T-helper 22 cell (primary cell): ENCODE results near the gene CFAP91.

Experiments used
- DNase-seq: peaks from one replicate; pipeline ENCODE4 v3.0.0-alpha.2; 2020; ENCODE audit warnings: low read depth

CFAP91 gene

DNA sequence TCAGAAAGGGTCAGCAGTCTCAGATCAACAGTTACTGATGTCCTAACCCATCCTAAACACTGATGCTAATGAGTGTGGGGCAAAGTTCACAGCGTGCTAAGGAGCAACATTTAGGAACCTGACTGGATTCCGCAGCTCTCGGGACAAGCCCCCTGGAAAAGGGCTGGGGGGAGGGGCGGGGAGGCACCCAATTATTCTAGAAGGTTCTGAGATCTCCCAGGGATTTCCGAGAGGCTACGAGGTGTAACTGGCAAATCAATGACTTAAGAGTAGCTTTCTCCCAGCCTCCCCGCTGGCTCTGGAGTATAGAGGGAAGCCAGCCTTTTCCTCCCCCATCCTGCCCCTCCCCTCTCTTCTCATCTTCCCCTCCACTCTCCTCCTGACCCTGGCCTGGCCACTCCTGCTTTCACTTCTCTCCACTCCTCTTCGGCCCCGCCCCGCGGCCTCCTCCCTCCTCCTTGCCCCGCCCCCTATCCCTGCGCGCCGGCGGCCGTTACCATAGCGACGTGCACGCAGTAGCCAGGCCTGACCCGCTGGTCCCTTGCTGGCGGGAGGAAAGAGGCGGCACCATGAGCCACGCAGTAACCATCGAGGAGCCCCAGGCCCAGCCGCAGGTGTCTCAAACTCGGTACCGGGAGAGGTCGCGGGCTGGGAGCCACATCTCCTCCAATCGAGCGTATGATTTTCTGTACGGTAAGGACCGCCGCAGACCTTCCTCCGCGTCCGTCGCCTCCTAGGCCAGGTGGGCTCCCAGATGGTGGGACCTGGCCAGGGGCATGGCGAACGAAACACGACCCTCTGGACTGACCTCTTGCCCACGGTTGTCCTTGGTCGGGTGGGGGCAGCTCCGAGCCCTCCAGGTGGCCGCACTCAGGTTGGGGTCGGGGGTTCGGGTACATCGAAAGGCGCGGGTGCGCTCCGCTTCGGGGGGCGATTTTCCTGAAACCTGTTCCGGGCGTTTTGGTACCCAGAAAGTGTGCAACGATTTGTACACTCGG lies at the start of gene CFAP91:
Gene CFAP91, plus strand, starts transcription at position 493 of the 998 bp plus-strand sequence. Its CDS starts 77 bp downstream, at position 570.
- peak; percentile 74 for DNase-seq

DNA sequence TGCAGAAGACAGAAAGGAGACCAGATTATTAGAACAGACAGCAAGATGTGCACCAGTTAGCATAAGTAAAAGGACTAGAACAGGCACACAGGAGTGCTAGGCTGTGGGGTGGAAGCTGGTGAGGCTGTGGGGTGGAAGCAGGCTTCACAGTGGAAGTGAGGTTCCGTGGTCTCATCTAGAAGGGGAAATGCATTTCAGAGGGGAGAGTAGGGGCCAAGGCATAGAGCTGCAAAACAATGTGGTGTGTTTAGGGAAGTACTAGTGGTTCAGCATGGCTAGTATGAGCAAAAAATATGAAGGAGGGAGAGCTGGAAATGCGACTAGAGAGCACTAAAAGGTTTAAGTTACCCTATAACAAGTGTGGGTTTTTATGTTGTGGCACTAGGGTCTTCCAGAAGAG lies 48.9 kb upstream of the CFAP91 start:
- DNase-seq: no peak

DNA sequence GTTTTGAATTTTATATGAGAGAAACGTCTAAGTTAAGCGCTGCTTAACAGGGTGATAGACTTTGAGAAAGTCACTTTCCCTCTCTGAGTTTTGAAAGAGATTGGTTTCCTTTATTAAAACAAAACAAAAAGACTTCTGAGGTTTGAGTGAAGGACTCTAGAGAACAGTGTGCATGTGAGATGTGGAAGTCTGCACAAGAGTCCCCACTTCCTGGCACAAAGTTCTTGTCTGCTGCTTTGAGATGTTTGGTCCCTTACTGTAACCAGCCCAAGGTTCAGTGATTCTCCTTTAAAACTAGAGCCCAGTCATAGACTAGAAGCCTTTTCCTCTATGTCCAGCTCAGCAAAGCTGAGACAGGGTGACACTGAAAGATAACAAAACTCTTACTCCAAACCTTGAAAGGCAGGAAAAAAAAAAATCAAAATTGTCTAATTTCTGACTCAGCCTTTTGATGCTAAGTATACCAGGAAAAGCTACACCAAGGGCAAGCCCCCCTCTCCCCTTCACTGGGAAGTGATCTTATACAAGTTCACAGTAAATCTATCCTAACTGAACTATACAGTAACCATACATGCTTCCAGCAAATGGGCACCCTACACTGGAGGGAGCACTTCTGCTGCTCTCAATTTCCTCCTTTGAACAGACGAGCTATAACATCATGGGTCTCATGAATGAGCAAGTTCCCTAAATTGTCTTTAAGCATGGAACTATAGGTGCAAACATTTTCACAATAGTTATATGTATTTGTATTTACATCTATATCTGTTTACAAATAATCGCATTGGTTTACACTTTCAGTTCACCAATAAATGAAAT lies 44.7 kb upstream of the CFAP91 start:
- no peak for DNase-seq

DNA sequence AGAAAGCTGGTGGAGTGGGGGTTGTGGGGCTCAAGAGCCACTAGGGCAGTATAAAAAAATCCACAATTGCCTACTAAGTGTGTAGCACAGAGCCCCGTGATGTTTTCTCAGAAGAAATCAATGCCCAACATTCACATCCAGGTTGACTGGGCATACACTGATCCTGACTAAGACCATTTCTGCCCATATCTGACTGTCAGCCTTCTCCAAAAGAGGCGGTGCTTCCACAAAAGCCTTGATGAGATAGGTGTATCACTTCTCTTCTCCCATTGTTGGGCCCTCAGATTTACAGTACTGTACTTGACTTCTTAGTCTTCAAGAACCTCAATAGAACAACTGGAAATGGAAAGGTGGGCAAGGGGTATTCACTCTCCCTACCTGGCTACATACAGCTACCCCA lies 43.8 kb upstream of the CFAP91 start:
- DNase-seq: no peak

DNA sequence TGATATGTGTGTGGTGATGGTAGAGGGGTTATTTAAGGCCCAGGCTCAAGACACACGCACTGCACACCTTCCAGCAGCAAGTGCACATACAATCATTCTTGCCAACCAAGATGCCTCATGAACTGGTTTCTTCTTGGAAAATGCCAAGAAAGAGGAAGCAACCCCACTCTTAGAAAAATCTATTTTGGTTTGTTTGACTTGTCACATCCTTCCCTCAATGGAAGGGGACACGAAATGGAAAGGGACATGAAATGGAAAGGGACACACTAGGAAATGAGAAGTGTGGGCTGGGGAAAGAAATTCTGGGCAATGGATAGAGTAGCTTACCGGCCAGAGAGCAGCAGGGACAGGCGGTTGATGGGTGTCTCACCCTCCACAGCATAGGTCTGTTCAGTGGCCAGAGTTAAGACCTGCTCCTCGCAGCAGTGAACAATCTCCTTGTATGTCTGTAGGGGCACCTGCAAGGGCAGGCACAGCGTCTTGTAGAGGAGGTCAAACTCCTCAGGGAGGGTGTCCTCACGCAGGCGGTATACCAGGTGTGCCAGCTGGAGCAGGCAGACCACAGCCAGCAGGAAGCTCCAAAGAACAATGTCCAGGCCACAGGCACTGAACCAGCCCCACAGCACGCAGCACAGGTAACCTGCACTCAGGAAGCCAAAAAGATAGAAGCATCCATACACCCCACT lies 43.1 kb upstream of the CFAP91 start:
- no peak for DNase-seq

DNA sequence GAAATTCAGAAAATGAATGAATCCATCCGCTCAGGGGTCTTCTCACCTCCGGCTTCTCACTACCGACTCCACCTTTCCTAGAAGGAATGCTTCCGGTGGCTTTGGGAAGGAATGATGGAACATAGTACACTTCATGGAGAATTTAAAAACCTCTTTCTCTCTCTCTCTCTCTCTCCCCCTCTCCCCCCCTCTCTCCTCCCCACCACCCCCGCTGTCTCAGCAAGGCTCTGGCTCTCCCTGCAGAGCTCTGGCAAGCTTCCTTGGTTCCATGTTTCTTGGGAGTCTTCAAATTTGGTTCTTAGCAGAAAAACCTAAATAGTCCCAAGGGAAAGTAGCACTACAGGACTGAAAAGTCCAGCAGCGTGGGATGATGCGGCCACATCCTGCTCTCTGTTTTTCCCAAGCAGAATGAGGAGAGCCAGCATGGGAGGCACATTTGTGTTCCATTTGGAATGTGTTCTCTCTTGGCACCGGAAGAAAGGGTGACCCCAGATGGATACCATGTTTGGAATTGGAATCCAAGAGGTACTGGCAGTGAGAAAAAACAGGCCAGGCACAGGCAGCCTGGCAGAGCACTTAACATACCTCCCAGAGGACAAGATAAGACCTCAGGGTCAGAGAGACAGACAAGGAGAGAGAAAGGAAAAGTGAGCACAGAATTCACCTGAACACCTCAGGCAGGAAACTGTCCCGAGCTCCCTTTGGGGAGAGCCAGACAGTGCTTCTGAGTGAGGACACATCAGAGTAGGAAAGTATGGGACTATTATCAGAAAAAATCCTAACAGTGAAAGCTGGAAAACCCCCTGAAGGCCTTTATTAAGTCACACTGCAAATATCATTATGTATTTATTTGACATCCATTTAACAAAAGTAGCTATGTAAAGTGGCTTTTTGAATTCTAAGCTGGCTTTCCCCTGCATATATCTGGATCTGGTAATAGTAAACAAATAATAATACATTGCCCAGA lies 42.1 kb upstream of the CFAP91 start, which contains the start of gene POPDC2:
Gene POPDC2, minus strand, starts transcription at position 116 of the 967 bp plus-strand sequence. CDS start 166 bp downstream, outside the sequence.
- no peak for DNase-seq

DNA sequence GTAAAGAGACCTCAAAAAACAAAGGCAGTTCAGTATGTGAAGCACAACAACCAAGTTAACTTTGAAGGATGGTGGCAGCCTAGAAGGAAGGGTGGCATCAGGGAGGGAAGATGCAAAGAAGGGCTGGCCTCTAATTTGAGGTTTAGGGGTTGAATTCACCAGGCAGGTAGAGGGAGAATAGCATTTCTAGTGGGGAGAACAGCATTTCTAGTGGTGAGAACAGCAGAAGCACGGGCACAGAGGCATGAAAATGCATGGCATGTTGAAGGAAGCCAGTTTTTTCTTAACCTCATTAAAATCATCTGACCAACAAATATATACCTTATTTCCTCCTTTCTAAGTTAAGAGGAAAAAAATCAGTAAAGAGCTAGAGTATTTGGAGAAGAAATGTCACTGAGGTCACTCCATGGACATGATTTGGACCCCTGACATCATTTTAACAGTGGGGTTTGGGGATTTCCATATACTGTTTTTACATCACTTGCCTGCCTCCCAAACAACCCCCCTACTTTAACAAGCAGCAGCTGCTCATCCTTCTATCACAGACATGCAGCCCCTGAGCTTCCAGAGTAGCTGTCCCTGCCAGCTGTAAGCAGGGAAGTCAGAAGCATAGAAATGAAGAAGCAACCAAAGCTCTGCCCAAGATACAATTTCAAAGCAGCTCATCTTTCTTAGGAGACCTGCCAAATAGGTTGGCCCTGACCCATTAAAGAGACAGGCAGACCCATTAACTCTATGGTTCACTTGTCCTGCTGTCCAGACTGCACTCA lies 40.0 kb upstream of the CFAP91 start:
- DNase-seq: no peak

DNA sequence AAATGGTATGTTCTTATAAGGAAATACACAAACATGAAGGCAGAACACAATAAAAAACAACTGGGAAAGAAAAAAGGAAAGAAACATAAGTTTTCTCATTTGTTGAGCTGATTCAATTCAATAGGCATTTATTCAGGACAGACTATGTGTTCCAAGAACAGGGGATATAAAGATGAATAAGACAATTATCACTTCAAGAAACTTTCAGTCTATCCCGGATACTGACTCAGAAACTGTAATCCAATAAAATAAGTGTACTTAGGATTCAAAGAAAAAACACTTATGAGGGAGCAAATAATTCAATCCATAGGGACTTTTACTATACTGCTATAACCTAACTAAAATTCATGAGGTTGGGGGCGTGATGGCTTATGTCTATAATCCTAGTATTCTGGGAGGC lies 38.9 kb upstream of the CFAP91 start:
- no peak for DNase-seq

DNA sequence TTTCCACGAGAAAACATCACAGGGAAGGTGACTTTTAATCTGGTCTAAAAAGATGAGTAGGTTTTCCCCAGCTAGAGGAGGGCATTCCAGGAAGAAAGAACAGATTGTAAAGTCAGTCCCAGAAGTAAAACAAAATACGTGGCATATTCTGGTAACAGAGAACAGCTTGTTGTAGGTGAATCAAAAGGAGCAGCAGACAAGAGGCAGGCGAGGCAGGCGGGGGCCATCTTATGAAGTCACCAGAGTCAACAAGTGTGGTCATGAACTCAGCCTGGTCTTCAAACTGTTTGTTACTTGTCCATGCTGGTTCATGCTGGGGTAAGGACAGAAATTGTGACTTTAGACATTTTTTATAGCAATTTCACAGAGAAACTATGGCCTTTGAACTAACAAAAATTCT lies 38.5 kb upstream of the CFAP91 start:
- no peak for DNase-seq

DNA sequence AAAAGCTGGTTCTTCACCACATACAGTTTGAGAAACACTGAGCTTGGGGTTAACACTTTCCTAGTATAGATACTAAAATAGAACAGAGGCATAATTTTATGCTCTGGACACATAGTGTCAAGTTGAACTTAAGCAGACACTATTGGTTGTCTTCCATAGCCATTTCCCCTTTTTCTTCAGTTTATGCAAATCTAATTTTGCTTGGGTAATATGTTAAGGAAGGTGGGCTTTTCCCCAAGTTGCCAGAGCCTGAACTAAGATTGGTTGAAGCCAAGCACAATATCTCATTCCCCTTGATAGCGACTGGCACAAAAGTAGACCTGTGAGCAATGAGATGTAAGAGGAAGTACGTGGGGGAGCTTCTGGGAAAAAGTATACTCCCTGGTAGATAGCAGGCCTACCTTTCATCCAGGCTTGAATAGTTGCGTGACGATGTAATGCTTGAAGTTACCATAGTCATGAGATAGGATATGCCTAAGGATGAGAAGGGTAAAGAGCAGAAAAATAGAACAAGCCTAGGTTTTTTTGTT lies 37.9 kb upstream of the CFAP91 start:
- DNase-seq: no peak

DNA sequence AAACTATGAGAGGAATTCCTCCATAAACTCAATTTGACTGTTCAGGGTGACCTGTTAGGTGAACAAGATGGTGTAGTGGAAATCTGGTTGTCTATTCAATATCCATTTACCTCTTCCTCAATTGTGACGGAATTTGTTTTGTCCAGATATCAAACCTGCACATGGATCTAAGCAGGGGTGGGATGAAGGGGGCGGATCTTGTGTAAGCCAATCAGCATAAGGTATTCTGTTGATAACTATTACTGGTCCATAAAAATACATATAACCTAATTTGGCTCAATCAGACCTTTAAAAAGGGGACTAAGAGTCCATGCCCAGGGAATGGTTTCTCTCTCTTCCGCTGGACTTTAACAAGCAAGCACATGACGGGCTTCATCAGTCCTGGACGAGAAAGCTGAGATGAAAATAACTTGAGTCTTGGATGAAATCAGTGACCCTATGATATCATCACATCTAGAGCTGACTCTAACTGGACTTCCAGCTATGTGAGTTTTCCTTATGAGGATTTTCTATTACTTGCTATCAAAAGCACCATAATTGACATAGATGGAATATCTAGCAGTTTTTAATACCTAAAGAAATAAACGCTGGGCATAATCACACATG lies 36.8 kb upstream of the CFAP91 start:
- no peak for DNase-seq

DNA sequence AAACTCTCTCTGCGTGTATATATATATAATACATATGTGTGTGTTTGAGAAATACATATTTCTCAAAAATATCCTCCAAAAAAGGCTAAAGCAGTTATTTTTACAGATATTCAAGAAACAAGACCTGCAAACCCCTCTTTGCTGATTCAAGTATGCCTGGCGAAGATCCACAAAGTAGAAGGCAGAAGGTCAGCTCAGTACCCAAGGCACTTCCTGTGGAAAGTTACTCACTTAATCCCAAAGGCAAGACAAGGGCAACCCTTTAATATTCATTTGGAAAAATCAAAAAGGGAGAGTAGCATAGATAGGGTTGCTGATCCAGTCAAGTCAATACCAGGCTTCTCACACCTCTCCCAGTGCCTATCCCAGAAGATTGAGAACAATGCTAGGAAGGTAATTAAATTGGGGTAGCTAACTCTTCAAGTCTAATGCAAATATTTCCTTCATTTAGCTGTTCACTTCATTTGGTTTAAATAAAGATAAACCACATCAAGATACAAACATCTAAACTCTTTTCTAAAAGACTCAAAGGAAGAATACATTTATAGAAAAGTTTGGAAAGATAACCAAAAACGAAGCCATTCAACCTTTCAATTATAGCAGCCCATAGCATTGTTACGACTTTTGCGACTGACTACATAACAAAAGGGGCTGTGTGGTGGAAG lies 32.8 kb upstream of the CFAP91 start:
- no peak for DNase-seq

DNA sequence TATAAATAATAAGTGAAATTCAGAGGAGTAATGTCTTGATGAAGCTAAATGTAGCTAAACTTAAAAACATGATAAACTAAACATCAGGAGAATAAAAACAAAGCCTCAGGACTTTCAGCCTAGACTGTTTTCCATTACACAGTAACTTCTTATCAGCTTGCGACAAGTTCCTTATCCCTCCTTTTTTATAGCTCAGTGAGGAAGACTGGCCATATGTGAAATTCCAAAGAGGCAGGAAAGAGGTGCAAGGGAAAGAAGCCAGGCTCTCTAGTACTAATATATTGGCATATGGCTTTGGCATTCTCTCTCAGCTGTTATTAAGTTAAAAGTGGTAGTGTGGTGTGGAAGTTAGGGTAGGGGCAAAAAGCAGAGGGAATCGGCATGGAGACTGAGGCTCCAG lies 30.0 kb upstream of the CFAP91 start:
- DNase-seq: no peak

DNA sequence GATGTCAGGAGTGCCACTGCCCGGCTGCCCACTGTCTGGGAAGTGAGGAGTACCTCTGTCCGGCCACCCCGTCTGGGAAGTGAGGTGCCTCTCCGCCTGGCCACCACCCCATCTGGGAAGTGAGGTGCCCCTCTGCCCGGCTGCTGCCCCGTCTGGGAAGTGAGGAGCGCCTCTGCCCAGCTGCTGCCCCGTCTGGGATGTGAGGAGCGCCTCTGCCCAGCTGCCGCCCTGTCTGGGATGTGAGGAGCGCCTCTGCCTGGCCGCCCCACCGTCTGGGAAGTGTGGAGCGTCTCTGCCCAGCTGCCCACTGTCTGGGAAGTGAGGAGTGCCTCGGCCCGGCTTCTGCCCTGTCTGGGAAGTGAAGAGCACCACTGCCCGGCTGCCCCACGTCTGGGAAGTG lies 28.9 kb upstream of the CFAP91 start:
- no peak for DNase-seq

DNA sequence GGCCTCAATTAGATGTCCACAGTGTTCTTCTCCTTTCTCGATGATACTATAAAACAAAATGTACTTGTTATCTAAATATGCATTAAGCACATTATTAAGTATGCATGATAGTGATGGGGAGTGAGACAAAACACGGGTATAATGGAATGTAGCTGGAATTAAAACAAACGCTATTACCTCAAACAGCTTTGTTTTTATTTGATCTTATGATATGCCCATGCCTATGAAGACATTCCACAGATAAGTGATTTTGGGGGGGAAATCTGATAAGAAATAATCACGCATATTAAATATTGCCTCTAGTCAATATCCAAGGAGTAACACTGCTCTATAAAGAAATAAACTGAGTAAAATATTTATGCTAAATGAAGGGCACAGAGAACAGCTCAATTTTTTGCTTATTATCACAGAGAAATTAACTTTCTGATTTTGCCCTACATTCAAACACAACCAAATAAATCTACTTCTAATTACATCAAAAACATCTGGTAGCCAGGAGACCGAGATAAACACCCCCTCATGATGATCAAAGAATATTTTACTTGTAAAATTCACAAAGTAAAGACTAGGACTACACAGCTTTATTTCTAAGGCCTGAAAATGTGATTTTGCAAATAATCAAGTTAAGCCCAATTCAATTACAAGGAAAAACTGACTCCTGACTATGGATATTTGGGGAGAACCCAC lies 27.5 kb upstream of the CFAP91 start:
- no peak for DNase-seq

DNA sequence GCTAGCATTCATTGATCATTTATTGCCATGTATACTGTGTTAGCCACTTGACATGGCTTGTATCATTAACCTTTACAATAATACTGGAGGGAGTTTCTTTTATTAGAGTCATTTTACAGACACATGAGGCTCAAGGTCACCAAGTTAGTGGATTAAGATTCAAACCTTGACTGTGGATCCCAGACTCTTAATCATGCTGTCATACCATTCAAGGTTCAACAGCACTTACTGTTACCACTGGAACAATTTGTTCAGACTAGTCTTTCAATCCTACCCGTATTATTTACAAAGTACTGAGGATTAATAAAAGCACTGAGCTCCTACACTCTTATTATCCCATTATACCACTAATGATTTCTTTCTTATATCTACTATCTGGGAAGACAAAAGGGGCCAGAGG lies 26.8 kb upstream of the CFAP91 start:
- DNase-seq: no peak

DNA sequence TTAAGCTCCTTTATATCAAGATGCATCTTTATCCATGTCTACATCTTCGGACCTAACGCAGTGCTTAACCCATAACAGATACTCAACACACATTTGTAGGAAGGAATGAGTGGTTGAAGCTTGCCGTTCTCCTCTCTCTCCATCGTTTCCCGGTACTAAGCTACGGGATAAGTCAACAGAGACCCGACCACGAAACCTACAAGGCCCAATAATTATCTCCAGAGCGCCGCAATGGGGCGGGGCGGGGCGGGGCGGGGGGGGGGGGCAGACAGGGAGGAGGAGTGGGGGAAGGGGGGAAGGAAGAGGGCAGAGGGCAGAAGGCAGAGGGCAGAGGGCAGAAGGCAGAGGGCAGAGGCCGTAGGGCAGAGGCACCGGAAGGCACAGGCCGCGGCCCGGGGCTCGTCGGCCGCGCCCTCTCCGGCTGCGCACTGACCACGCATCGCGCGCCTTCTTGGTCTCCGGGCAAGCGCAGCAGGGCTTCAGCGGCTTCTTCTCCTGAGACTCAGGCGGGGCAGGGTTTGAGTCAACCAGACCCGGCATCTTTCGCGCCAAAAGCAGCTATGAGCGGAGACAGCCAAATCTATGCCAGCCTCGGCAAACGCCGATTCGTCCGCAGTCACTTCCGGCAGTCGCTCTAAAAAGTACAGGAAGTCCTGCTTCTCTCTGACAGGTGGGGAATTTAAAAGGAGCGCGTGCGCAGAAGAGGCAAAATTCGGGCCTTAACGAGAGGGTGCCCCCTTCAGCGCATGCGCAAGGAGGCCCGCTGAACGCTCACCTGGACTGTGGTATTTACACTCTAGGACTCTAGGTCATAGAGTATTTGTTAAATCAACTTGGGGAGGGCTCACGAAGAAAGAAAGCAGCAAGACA lies 25.8 kb upstream of the CFAP91 start, which contains the start of gene COX17:
Gene COX17, minus strand, starts transcription at position 636 of the 870 bp plus-strand sequence. Its CDS starts 96 bp downstream, at position 540.
- DNase-seq: peak; percentile 95
